Left cardiac atrium (tissue), 4 donors: ENCODE measurements around the gene GOLT1A. TPM values are rescaled to one million over a fixed set of nuclear protein-coding genes. Genes with fewer than 3 reads are reported as not detected.

Experiments
- ATAC-seq, 2 donors: fragments of 200-7000 bp; cut with Tn5 transposase; one replicate each; pipeline ENCODE4 v1.9.1; 2020; ENCODE audit warnings: mild to moderate bottlenecking in 2 of 2, moderate library complexity in 2 of 2
- DNase-seq: peaks from one replicate; pipeline ENCODE4 v3.0.0-alpha.2; 2020
- intact Hi-C, 2 donors: fragments of 100-400 bp; cut with DNase I; formaldehyde crosslinking; loops; one replicate each; pipeline versions ENCODE4 v1.14.1 to v1.15.1; 2022 to 2023
- total RNA-seq, 2 donors: library from RNA; stranded (reverse); fragmentation: NEBNext Ultra II Directional; extraction: Animal tissue kit (Norgen Biotek cat#: 25700); gene quantifications; one replicate each; pipeline ENCODE4 v1.2.1, GENCODE V29; 2021
- donor health status: DM: no; HTN: yes; CAD: no.
- donor health status: DM: no; HTN: yes; CAD: no; lungs with severe emphysema.
- donor health status: DM: yes; HTN: yes; CAD: no.
- donor health status: Dilated cardiomyopathy.

Gene GOLT1A
- total RNA-seq, 2 donors from 2014 or later = not detected

DNA sequence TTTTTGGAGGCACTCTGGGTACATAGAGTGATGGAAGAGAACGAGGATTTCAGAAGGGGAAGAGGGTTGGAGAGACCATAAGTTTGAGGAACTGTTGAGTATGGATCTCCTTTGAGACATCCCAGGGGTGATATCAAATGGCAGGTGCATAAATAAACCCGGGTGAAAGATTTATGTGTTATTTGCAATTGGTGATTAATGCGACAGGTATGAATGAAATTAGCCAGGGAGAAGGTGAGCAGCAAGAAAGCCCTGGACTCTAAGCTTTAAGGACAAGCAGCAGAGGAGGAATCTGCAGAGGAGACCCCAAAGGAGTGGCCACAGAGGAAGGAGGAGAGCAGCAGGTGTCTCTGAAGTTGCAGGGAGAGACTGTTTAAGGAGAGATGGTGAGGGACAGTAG lies 38.8 kb downstream of the GOLT1A start:
- intact Hi-C loops = no loop called here
- ATAC-seq = no peak
- DNase-seq = no peak

DNA sequence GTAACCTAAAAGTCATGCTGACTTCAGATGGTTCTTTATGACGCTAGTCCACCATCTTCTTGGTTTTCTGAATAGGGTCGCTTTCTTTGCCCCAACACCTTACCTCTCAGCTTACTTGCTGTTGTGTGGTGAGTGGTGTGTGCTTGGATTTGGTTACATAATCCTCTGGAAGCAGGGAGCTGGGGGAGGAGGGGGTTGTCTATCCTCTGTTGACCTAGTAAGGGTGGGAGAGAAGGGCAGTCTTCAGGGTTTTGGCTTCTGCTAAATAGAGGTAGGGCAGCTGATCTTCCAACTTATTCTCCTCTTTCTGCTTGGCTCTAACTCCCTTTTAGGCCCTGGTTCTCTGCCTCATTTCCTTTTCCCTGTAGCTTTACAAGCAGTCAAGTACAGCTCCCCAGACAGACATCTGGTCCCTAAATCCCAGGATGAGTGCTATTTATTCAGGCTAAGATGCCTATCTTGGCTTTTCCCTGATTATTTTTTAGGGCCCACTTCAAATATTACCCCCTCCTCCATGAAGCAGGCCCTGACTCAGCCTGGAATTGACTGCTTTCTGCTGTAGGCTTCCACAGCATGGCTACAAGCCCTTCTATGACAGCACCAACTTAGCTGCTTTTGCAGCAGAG lies 41.3 kb downstream of the GOLT1A start:
- no peak for ATAC-seq
- no peak for DNase-seq
- intact Hi-C loops = no loop called here

- ATAC-seq (no peak), DNase-seq (no peak)
- intact Hi-C loops = no loop called here
Observed at GRCh38 chr1:204171751-204172178, 42.0 kb downstream of the GOLT1A start.

GRCh38 chr1:204170494-204171155 lies 43.2 kb downstream of the GOLT1A start:
- DNase-seq (no peak), ATAC-seq (no peak)
- intact Hi-C loops = no loop called here

- ATAC-seq (no peak), DNase-seq (no peak)
- intact Hi-C loops = no loop called here
Observed at GRCh38 chr1:204169858-204170257, 43.9 kb downstream of the GOLT1A start.

DNA sequence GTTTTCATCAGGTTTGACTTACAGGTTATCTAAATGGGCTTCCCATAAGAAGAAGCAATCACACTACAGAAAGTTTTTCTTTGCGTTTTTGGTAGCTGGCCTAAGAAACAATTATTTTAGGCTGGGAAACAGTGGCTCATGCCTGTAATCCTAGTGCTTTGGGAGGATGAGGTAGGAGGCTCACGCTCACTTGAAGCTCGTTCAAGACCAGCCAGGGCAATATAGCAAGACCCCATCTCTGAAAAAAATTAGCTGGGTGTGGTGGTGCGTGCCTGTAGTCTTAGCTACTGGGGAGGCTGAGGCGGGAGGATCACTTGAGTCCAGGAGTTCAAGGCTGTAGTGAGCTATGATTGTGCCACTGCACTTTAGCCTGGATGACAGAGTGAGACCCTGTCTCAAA lies 46.1 kb downstream of the GOLT1A start:
- intact Hi-C loops = no loop called here
- DNase-seq = no peak
- ATAC-seq = no peak

GRCh38 chr1:204166219-204166618 lies 47.6 kb downstream of the GOLT1A start, which contains the start of gene REN:
REN (minus strand) TSS chr1:204166337; CDS start chr1:204166293, 44 bp downstream.
- ATAC-seq (no peak), DNase-seq (no peak)
- intact Hi-C loops = no loop called here

- ATAC-seq (peak; percentile 93), DNase-seq (peak; percentile 81)
- intact Hi-C loops = loop anchor here (2.0 to 5.0 kb wide), 4 partner anchors 44 to 200 kb away; no protein-coding TSS in a partner anchor
Observed at GRCh38 chr1:204162494-204163074, 51.2 kb downstream of the GOLT1A start.

- DNase-seq (no peak), ATAC-seq (no peak)
- intact Hi-C loops = loop anchor here (2.0 to 5.0 kb wide), 4 partner anchors 45 to 201 kb away; no protein-coding TSS in a partner anchor
Observed at GRCh38 chr1:204161609-204162493, 51.9 kb downstream of the GOLT1A start.

DNA sequence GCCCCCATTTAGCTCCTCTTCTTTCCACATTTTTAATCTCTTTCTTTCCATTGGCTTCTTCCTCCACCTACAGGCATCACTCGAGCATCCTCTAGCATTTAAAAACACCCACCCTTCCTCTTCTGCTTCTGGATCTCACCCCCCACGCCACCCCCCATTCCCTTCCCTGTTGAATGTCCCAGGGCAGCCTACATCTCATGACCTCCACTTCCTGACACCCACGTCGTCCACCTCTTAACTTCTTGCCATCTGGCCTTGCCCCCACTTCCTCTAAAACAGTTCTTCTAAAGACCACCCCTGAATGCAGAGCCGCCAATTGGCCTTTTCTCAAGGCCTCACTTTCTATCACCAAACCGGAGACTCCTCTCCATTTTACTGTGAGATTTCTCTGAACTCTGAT lies 55.8 kb downstream of the GOLT1A start:
- DNase-seq (no peak), ATAC-seq (no peak)
- intact Hi-C loops = no loop called here

DNA sequence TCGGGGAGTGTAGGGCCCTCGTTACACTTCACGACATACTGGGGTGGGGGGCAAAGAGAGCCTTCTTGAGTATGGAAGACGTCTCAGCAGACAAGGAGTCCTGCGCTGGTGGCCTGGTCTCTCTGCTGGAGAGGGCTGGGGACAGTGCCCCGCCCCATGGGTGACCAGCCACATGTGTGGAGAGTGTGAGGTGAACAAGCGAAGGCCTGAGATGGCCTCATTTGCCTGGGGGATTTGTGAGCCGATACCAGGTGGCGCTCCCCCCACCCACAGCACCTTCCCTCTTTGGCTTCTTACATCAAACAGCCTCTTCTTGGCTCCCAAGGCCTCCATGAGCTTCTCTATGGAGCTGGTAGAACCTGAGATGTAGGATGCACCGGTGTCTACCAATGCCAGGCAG lies 57.9 kb downstream of the GOLT1A start:
- intact Hi-C loops = no loop called here
- ATAC-seq = no peak
- peak; percentile 2 for DNase-seq

DNA sequence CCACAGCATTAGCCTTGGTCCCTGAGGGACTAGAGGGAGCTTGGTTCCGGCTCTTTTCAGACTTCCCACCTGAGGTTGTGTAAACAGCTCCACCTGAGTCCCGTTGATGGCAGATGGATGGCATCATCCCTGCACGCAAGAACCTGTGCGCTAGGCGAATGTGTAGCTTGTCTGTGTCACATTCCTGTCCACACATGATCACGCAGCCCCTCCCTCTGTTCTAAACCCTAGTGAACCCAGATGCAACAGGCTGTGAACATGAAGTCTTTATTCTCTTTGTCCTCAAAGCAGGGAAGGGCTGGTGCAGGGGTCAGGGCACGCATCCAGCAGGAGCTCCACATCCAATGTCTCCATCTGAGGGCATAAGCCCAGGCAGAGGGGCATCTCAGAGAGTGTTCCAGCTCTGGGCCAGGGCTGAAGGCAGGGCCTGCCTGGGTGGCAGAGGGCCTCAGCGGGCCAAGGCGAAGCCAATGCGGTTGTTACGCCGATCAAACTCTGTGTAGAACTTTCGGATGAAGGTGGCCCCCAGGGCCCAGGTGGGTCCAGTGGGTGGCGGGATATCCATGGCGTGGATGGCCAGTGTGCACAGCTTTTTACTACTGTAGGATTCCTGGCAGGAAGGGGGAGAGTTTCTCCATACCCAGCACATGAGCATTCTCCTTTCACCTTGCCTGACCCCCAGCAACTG lies 59.1 kb downstream of the GOLT1A start:
- DNase-seq = no peak
- intact Hi-C loops = no loop called here
- ATAC-seq = no peak

- ATAC-seq (no peak), DNase-seq (no peak)
- intact Hi-C loops = no loop called here
Observed at GRCh38 chr1:204153667-204154066, 60.1 kb downstream of the GOLT1A start.

DNA sequence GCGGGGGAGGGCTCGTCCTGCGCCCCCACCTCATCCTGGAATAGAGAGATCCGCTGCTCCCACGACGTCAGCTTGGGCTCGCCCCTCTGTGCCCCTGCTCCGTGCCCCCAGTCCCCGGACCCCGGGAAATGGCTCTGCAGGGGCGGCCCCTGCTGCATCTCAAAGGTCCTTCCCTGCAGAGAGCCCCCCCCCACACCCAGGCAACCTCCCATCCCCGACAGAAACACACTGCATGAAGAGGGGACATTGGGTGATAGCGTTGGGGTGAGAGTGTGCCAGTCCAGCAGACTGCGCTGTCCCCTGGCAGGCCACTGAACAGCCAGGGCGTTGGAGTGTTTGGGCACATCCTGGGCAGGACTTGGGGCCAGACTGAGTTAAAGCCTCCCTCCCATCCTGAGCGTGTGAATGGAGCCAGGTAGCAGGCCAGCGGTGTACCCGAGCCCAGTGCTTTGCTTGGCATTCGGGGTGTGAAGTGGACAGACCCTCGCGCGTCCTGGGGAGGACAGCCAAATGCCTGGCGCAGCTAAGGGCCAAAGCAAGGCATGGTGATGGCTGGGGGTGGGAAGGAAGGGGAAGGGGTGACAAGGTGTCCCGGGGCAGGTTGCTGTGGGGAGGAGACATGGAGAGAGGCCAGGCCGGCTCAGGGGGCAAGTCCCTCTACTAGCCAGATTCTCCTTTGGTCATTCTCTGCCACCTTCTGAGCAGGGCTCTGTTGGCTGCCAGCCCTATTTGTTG lies 61.3 kb downstream of the GOLT1A start:
- ATAC-seq = peak; percentile 12 to 25
- intact Hi-C loops = no loop called here
- peak; percentile 39 for DNase-seq

GRCh38 chr1:204151552-204152309 lies 62.1 kb downstream of the GOLT1A start, which contains the start of gene ETNK2:
ETNK2 (minus strand) TSS chr1:204152044; CDS start chr1:204151852, 192 bp downstream.
- peak; percentile 66 to 69 for ATAC-seq
- DNase-seq = peak; percentile 71
- intact Hi-C loops = no loop called here

DNA sequence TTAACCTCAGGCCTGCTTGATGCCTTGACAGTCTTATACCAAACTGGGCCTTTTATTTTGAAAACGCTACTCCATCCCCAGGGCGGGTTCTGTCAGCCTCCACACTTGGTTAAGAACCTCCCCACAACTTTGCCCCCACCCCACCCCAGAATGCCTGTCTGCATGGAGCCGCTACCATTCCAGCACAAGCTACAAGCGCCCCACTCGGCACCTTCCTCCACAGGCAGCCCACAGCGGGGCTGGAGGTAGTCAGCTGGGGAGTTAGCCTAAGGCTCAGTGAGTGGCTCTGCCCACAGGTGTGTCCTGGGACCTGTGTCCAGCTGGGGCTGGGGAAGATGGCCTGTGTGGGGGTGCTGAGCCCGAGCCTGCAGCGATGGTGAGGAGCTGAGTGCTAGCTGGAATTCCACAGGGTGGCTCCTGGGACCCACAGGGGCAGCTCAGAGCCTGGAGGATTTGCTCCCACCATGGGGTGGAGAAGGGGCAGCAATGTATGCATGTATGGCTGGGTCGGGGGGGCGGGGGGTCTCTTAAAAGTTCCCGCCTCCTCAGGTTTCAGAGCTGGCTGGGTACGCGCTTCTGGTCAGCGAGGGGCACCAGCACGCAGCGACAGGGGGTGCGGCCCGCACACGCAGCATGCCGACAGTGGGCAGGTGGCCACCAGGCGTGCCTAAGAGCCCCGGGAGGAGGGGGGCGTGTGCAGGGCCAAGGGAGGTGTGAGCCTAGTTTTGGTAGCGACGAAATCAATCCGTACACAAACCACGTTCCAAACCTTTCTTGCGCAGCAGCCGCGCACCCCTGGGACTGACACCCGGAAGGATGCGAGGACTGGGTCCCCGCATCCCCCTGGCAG lies 62.9 kb downstream of the GOLT1A start:
- DNase-seq (peak; percentile 41), ATAC-seq (peak; percentile 25 to 33)
- intact Hi-C loops = no loop called here
